BLaER1 (cell line): Measurements from ENCODE around the gene PPP1R12B.
A peak's percentile ranks its signal among the peaks of the same experiment; 100 is the strongest.
"Not testable (repeated sequence)": the region's sequence is repeated elsewhere in the genome, so short reads cannot be mapped to it uniquely, and the experiment has no call there.

Experiments used
- H3K27ac ChIP-seq: shearing (Covaris generic); formaldehyde crosslinking; 2 replicates; pipeline ENCODE4 v1.8.1; 2022
- H3K27me3 ChIP-seq: shearing (Covaris generic); formaldehyde crosslinking; 2 replicates; pipeline ENCODE4 v1.8.1; 2022
- H3K36me3 ChIP-seq: shearing (Covaris generic); formaldehyde crosslinking; 2 replicates; pipeline ENCODE4 v1.8.1; 2022
- H3K4me1 ChIP-seq: shearing (Covaris generic); formaldehyde crosslinking; 2 replicates; pipeline ENCODE4 v1.8.1; 2022
- H3K4me2 ChIP-seq: shearing (Covaris generic); formaldehyde crosslinking; 2 replicates; pipeline ENCODE4 v1.8.1; 2022
- H3K4me3 ChIP-seq: shearing (Covaris generic); formaldehyde crosslinking; 2 replicates; pipeline ENCODE4 v1.8.1; 2022
- H3K9ac ChIP-seq: shearing (Covaris generic); formaldehyde crosslinking; 2 replicates; pipeline ENCODE4 v1.8.1; 2022
- H3K9me3 ChIP-seq: shearing (Covaris generic); formaldehyde crosslinking; 2 replicates; pipeline ENCODE4 v1.8.1; 2022
- H4K20me1 ChIP-seq: shearing (Covaris generic); formaldehyde crosslinking; 2 replicates; pipeline ENCODE4 v1.8.1; 2022
- Cebpa-rat ChIP-seq: shearing (Covaris generic); IDR thresholded peaks from 2 replicates; pipeline ENCODE4 v1.8.1; 2022

The PPP1R12B gene

GRCh38 chr1:202623075-202623474, 274.6 kb downstream of the PPP1R12B start:
- no peaks in the 10 kb centered on the region for H3K27me3 ChIP-seq
- no peaks in the 10 kb centered on the region for H3K9me3 ChIP-seq
- H3K4me1 ChIP-seq = peaks cover 66% of the 10 kb centered on the region
- peak overlapping the region; percentile 84 for H3K4me2 ChIP-seq
- H3K36me3 ChIP-seq = no peaks in the 10 kb centered on the region
- H4K20me1 ChIP-seq = peaks cover 10% of the 10 kb centered on the region
- H3K27ac ChIP-seq = 0 out of 2 replicates have a peak overlapping the region, but pooled peaks have one; percentile 9
- no peak for TF ChIP-seq Cebpa-rat
- 0 out of 2 replicates have a peak overlapping the region, but pooled peaks have one; percentile 10 for H3K9ac ChIP-seq
- no peak overlapping the region for H3K4me3 ChIP-seq

DNA sequence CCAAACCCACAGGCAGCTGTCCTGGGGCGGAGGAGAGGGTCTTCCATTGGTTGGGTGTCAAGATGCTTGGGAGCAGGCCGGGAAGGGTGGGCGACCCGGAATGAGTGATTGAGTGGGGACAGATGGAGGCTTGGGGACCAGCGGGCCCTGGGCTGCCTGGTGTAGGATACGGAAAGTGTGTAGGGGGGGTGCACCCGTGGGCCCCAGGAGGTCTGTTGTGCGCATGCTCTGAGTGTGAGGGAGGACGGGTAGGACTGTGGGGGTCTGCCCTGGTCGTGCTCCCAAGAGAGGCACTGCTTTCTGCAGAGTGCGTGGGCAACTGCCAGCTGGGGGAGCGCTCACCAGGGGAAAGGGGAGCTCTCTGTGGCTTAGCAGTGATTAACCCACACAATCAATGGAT, 275.0 kb downstream of the PPP1R12B start:
- not testable (repeated sequence) for H3K9me3 ChIP-seq, H3K27me3 ChIP-seq, H3K36me3 ChIP-seq, H3K4me3 ChIP-seq
- peaks cover 70% of the 10 kb centered on the region for H3K4me1 ChIP-seq
- H3K4me2 ChIP-seq = peak overlapping the region; percentile 84
- 0 out of 2 replicates have a peak overlapping the region, but pooled peaks have one; percentile 10 for H3K9ac ChIP-seq
- peaks cover 14% of the 10 kb centered on the region for H4K20me1 ChIP-seq
- 0 out of 2 replicates have a peak overlapping the region, but pooled peaks have one; percentile 9 for H3K27ac ChIP-seq

GRCh38 chr1:202624088-202624780, 275.7 kb downstream of the PPP1R12B start:
- peak overlapping the region; percentile 84 for H3K4me2 ChIP-seq
- peaks cover 19% of the 10 kb centered on the region for H4K20me1 ChIP-seq
- TF ChIP-seq Cebpa-rat = no peak
- no peak overlapping the region for H3K27ac ChIP-seq
- no peaks in the 10 kb centered on the region for H3K27me3 ChIP-seq
- H3K4me1 ChIP-seq = peaks cover 72% of the 10 kb centered on the region
- H3K4me3 ChIP-seq = no peak overlapping the region
- H3K9me3 ChIP-seq = no peaks in the 10 kb centered on the region
- no peak overlapping the region for H3K9ac ChIP-seq
- no peaks in the 10 kb centered on the region for H3K36me3 ChIP-seq

DNA sequence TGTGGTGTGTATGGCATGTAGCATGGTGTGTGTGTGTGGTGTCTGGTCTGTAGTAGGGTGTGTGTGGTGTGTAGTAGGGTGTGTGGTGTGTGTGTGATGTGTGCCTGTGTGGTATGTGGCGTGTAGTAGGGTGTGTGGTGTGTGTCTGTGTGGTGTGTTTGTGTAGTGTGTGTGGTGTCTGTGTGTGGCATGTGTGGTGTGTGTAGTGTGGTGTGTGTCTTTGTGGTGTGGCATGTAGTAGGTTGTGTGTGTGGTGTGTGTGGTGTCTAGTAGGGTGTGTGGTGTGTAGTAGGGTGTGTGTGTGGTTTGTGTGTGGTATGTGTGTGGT, 276.2 kb downstream of the PPP1R12B start:
- Histone ChIP-seq H3K4me2 (peak overlapping the region; percentile 84), H3K4me3 (no peak overlapping the region), H3K9ac (no peak overlapping the region), H3K27me3 (no peaks in the 10 kb centered on the region), H3K36me3 (no peaks in the 10 kb centered on the region), H3K4me1 (peaks cover 75% of the 10 kb centered on the region), H3K27ac (no peak overlapping the region), H4K20me1 (peaks cover 20% of the 10 kb centered on the region), H3K9me3 (no peaks in the 10 kb centered on the region)
- TF ChIP-seq Cebpa-rat = no peak

GRCh38 chr1:202625416-202626360, 277.2 kb downstream of the PPP1R12B start:
- no peaks in the 10 kb centered on the region for H3K27me3 ChIP-seq
- TF ChIP-seq Cebpa-rat = no peak
- H3K9me3 ChIP-seq = no peaks in the 10 kb centered on the region
- H3K27ac ChIP-seq = no peak overlapping the region
- no peak overlapping the region for H3K9ac ChIP-seq
- no peak overlapping the region for H3K4me3 ChIP-seq
- peaks cover 84% of the 10 kb centered on the region for H3K4me1 ChIP-seq
- peak overlapping the region; percentile 84 for H3K4me2 ChIP-seq
- H4K20me1 ChIP-seq = peaks cover 26% of the 10 kb centered on the region
- H3K36me3 ChIP-seq = no peaks in the 10 kb centered on the region

DNA sequence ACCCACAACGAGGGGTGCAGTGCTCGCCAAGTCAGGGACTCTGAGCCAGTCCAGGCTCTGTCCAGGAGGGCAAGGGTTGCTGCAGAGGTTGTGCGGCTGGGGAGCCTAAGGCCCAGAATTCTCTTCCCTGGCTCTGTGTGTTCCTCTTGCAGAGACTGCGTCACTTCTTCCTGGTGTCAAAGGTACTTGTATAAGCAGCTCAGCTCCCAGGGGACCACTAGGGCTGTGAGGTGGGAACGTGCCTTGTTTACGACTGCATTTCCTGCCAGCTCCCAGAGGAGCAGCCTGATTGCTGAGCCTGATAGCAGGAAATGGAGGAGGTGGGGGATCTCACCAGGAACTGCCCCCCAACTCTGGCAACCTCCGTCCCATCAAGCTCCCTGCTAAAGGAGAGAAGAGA, 278.5 kb downstream of the PPP1R12B start:
- not testable (repeated sequence) for H3K36me3 ChIP-seq, H3K27me3 ChIP-seq, H3K9me3 ChIP-seq, H3K9ac ChIP-seq, H3K27ac ChIP-seq
- Histone ChIP-seq H3K4me3 (0 out of 2 replicates have a peak overlapping the region, but pooled peaks have one; percentile 1), H3K4me2 (peak overlapping the region; percentile 84), H4K20me1 (peaks cover 32% of the 10 kb centered on the region), H3K4me1 (peaks cover 98% of the 10 kb centered on the region)

GRCh38 chr1:202627841-202628565, 279.5 kb downstream of the PPP1R12B start:
- Histone ChIP-seq H3K4me1 (peaks cover 92% of the 10 kb centered on the region), H3K9ac (no peak overlapping the region), H4K20me1 (peaks cover 32% of the 10 kb centered on the region), H3K27me3 (no peaks in the 10 kb centered on the region), H3K4me3 (no peak overlapping the region), H3K9me3 (no peaks in the 10 kb centered on the region), H3K4me2 (peak overlapping the region; percentile 84), H3K36me3 (no peaks in the 10 kb centered on the region), H3K27ac (no peak overlapping the region)
- TF ChIP-seq Cebpa-rat = no peak

DNA sequence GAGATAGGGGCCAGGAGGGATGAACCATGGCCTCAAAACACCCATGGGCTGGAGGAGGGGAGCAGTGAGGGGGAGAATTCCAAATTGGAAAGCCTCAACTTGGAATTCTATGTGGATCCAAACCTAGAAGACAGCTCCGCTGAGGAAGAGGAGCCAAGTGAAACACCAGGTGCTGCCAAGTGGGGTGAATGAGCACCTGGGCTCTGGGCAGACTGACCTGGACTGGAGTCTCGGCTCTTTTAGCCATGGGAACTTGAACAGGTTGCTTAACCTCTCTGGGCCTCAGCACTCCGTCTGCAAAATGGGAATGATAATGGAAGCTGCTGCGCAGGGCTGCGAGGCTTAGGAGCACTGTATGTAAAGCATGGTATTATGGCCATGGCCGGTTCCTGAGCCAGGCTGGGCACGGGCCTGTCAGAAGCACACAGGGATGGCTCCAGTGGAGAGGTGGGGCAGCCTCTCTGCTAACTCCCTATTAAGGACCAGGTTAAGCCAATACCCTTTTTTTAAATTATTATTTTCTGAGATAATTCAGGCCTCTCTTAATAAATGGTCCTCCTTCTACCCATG, 280.2 kb downstream of the PPP1R12B start:
- no peaks in the 10 kb centered on the region for H3K27me3 ChIP-seq
- H3K27ac ChIP-seq = no peak overlapping the region
- no peak overlapping the region for H3K4me3 ChIP-seq
- no peak for TF ChIP-seq Cebpa-rat
- H3K4me1 ChIP-seq = peaks cover 85% of the 10 kb centered on the region
- H3K9ac ChIP-seq = no peak overlapping the region
- H3K36me3 ChIP-seq = no peaks in the 10 kb centered on the region
- H3K4me2 ChIP-seq = peak overlapping the region; percentile 84
- H3K9me3 ChIP-seq = no peaks in the 10 kb centered on the region
- H4K20me1 ChIP-seq = peaks cover 32% of the 10 kb centered on the region

DNA sequence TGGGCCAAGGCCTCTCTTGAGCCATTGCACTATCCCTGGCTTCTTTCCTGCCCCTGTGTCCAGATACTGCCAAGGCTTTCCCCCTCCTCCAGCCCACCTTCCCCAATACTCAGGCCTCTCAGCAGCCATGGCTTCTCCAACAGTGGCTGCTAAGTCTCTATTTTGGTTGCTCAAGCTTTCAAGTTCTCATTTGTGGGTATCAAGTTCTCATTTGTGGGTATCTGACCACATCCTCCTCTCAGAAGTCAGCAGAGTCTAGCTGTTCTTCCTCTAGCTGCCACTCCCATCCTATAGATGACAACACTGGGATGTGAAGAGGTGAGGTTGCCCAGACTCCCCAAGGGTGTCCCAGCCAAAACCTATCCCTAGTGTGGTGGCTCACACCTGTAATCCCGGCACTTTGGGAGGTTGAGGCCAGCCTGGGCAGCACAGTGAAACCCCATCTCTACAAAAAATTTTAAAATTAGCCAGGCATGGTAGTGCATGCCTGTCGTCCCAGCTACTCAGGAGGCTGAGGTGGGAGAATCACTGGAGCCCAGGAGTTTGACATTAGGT, 280.8 kb downstream of the PPP1R12B start:
- H3K9ac ChIP-seq, H3K9me3 ChIP-seq, H3K27me3 ChIP-seq, H3K4me3 ChIP-seq, H3K27ac ChIP-seq, H3K36me3 ChIP-seq: not testable (repeated sequence)
- H3K4me2 ChIP-seq = peak overlapping the region; percentile 84
- H3K4me1 ChIP-seq = peaks cover 79% of the 10 kb centered on the region
- H4K20me1 ChIP-seq = peaks cover 32% of the 10 kb centered on the region

DNA sequence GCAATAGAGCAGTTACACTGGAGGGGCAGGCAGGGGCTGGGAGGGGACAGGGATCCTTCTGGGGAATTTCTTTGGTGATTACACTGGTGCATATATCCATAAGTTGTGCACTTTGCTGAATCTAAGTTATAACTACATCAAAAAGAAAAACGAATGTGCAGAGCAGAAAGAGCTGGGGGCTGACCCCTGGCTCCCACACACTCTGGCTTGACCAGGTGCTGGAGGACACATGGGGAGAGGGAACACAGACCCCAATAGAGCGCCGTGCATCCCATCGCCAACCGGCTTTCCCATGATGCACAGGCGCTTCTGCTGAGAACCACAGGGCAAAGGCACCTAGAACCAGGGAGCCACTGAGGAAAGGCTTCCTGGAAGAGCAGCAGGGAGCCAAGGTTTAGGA, 281.6 kb downstream of the PPP1R12B start:
- not testable (repeated sequence) for H3K4me3 ChIP-seq, H3K27ac ChIP-seq, H3K9me3 ChIP-seq, H3K36me3 ChIP-seq, H3K9ac ChIP-seq, H3K27me3 ChIP-seq
- Histone ChIP-seq H3K4me1 (peaks cover 71% of the 10 kb centered on the region), H3K4me2 (peak overlapping the region; percentile 84), H4K20me1 (peaks cover 32% of the 10 kb centered on the region)
